GM23338 (cell line): Measurements from ENCODE around the gene YBEY. TPM values are rescaled to one million over a fixed set of nuclear protein-coding genes. Genes with fewer than 3 reads are reported as not detected.

Experiments used
- ATAC-seq: fragments of 200-7000 bp; cut with Tn5 transposase; 3 replicates; pipeline ENCODE4 v1.9.1; 2020
- DNase-seq: peaks from one replicate; pipeline ENCODE4 v3.0.0-alpha.2; 2015; ENCODE audit warnings: low spot score
- H2AFZ ChIP-seq: fragments of 200-600 bp; sonication (generic); 2 replicates; pipeline ENCODE4 v1.8.0; 2016; ENCODE audit warnings: antibody characterized with exemption, mild to moderate bottlenecking, moderate library complexity
- H3F3A ChIP-seq: fragments of 200-600 bp; sonication (generic); replicated peaks from 2 replicates; pipeline ENCODE4 v1.8.0; 2017; ENCODE audit warnings: antibody characterized with exemption, mixed run types, low read depth
- H3K27ac ChIP-seq: fragments of 200-600 bp; sonication (generic); 2 replicates; pipeline ENCODE4 v1.6.1; 2016; ENCODE audit warnings: low read depth
- H3K27me3 ChIP-seq: fragments of 200-600 bp; sonication (generic); 2 replicates; pipeline ENCODE4 v1.8.0; 2016; ENCODE audit warnings: mild to moderate bottlenecking, mixed run types, moderate library complexity; ENCODE audit not compliant: insufficient read depth
- H3K36me3 ChIP-seq: fragments of 200-600 bp; sonication (generic); 2 replicates; pipeline ENCODE4 v1.8.0; 2016; ENCODE audit warnings: mild to moderate bottlenecking; ENCODE audit not compliant: insufficient read depth
- H3K4me1 ChIP-seq: fragments of 200-600 bp; sonication (generic); 2 replicates; pipeline ENCODE4 v1.8.0; 2016; ENCODE audit warnings: mild to moderate bottlenecking, moderate library complexity; ENCODE audit not compliant: insufficient read depth
- H3K4me2 ChIP-seq: fragments of 200-600 bp; sonication (generic); 2 replicates; pipeline ENCODE4 v1.7.1; 2017; ENCODE audit warnings: mixed run types
- H3K4me3 ChIP-seq: fragments of 200-600 bp; sonication (generic); 2 replicates; pipeline ENCODE4 v1.6.1; 2016; ENCODE audit warnings: mixed run types
- H3K79me2 ChIP-seq: fragments of 200-600 bp; sonication (generic); replicated peaks from 2 replicates; pipeline ENCODE4 v1.8.0; 2017; ENCODE audit warnings: mild to moderate bottlenecking; ENCODE audit not compliant: insufficient read depth
- H3K9me2 ChIP-seq: fragments of 200-600 bp; sonication (generic); 2 replicates; pipeline ENCODE4 v1.8.0; 2017; ENCODE audit not compliant: insufficient read depth
- H4K20me1 ChIP-seq: fragments of 200-600 bp; sonication (generic); replicated peaks from 2 replicates; pipeline ENCODE4 v1.8.0; 2017; ENCODE audit warnings: mild to moderate bottlenecking; ENCODE audit not compliant: insufficient read depth
- H3K27ac Mint-ChIP-seq: 2 replicates; pipeline ENCODE4 v1.8.0; 2020; ENCODE audit warnings: inconsistent platforms, mild to moderate bottlenecking, moderate library complexity, mixed read lengths
- H3K27me3 Mint-ChIP-seq: 3 replicates; pipeline ENCODE4 v1.8.0; 2022; ENCODE audit warnings: low read depth, mild to moderate bottlenecking, moderate library complexity, mixed read lengths, inconsistent platforms; ENCODE audit not compliant: insufficient read depth, poor library complexity
- H3K36me3 Mint-ChIP-seq: 3 replicates; pipeline ENCODE4 v1.8.0; 2021; ENCODE audit warnings: low read depth, mild to moderate bottlenecking, inconsistent platforms, moderate library complexity, mixed read lengths
- H3K4me1 Mint-ChIP-seq: 3 replicates; pipeline ENCODE4 v1.8.0; 2020; ENCODE audit warnings: mild to moderate bottlenecking, inconsistent platforms, mixed read lengths
- H3K4me3 Mint-ChIP-seq: 3 replicates; pipeline ENCODE4 v1.8.0; 2021; ENCODE audit warnings: moderate library complexity, mild to moderate bottlenecking, inconsistent platforms, mixed read lengths
- H3K9me3 Mint-ChIP-seq: 3 replicates; pipeline ENCODE4 v1.8.0; 2020; ENCODE audit warnings: moderate library complexity, mild to moderate bottlenecking, inconsistent platforms, mixed read lengths
- CREB1 ChIP-seq: fragments of 250-450 bp; sonication (Bioruptor Pico); IDR thresholded peaks from 2 replicates; pipeline ENCODE4 v1.5.0; 2020; ENCODE audit warnings: low read depth, mild to moderate bottlenecking, moderate library complexity
- CTCF ChIP-seq, 2 experiments: fragments of 200-600 bp in 1 of 2; sonication (generic) in 1 of 2; conservative IDR thresholded peaks; 2 replicates each; pipeline versions ENCODE4 v1.5.1 to v1.6.1; 2016 to 2017; ENCODE audit warnings: antibody characterized with exemption in 2 of 2, low read depth in 2 of 2, mild to moderate bottlenecking in 2 of 2, moderate library complexity in 1 of 2
- EZH2 ChIP-seq: fragments of 200-600 bp; sonication (generic); IDR thresholded peaks from one replicate; pipeline ENCODE4 v1.8.0; 2017; ENCODE audit warnings: antibody characterized with exemption, mild to moderate bottlenecking, low read depth; ENCODE audit not compliant: unreplicated experiment
- EZH2phosphoT487 ChIP-seq: fragments of 200-600 bp; sonication (generic); IDR thresholded peaks from one replicate; pipeline ENCODE4 v1.8.1; 2018; ENCODE audit warnings: antibody characterized with exemption; ENCODE audit not compliant: unreplicated experiment
- JUNB ChIP-seq: IDR thresholded peaks from one replicate; pipeline ENCODE4 v1.6.1; 2016; ENCODE audit warnings: antibody characterized with exemption; ENCODE audit not compliant: unreplicated experiment
- NANOG ChIP-seq: IDR thresholded peaks from 2 replicates; pipeline ENCODE4 v1.6.1; 2016; ENCODE audit warnings: antibody characterized with exemption, borderline replicate concordance
- POLR2AphosphoS5 ChIP-seq: IDR thresholded peaks from 2 replicates; pipeline ENCODE4 v1.6.1; 2016; ENCODE audit warnings: antibody characterized with exemption, low read depth
- STAT1 ChIP-seq: IDR thresholded peaks from one replicate; pipeline ENCODE4 v1.6.1; 2016; ENCODE audit warnings: antibody characterized with exemption; ENCODE audit not compliant: unreplicated experiment
- ZNF114 ChIP-seq: fragments of 250-450 bp; sonication (Bioruptor Pico); IDR thresholded peaks from 2 replicates; pipeline ENCODE4 v1.5.0; 2020; ENCODE audit warnings: mild to moderate bottlenecking, moderate library complexity
- ZNF331 ChIP-seq: fragments of 250-450 bp; sonication (Bioruptor Pico); IDR thresholded peaks from 2 replicates; pipeline ENCODE4 v1.5.0; 2020; ENCODE audit warnings: low read depth, mild to moderate bottlenecking, moderate library complexity
- polyA plus RNA-seq: library from polyadenylated mRNA; unstranded; fragments of >200 nt; fragmentation: Nextera tagmentation; extraction: Ambion mirVana; gene quantifications from 2 replicates; pipeline ENCODE4 v1.2.1, GENCODE V29; 2016
- total RNA-seq: library from RNA; depleted of rRNA; stranded (reverse); fragments of >200 nt; shearing (Covaris generic); gene quantifications from 2 replicates; pipeline ENCODE4 v1.2.3, GENCODE V29; 2014
- TF ChIP-seq, protein P1 (sequence below): IDR thresholded peaks from one replicate; pipeline ENCODE4 v1.6.1; 2018; ENCODE audit warnings: antibody characterized with exemption; ENCODE audit not compliant: unreplicated experiment
- TF ChIP-seq, protein P2 (sequence below): IDR thresholded peaks from 2 replicates; pipeline ENCODE4 v1.6.1; 2016; ENCODE audit warnings: antibody characterized with exemption
- TF ChIP-seq, protein P3 (sequence below): fragments of 250-450 bp; sonication (Bioruptor Pico); IDR thresholded peaks from 2 replicates; pipeline ENCODE4 v1.5.0; 2020; ENCODE audit warnings: mild to moderate bottlenecking, moderate library complexity

The YBEY gene
- total and polyA plus RNA-seq, 2 experiments from 2014 or later, result 28.1 to 31.8 TPM

DNA sequence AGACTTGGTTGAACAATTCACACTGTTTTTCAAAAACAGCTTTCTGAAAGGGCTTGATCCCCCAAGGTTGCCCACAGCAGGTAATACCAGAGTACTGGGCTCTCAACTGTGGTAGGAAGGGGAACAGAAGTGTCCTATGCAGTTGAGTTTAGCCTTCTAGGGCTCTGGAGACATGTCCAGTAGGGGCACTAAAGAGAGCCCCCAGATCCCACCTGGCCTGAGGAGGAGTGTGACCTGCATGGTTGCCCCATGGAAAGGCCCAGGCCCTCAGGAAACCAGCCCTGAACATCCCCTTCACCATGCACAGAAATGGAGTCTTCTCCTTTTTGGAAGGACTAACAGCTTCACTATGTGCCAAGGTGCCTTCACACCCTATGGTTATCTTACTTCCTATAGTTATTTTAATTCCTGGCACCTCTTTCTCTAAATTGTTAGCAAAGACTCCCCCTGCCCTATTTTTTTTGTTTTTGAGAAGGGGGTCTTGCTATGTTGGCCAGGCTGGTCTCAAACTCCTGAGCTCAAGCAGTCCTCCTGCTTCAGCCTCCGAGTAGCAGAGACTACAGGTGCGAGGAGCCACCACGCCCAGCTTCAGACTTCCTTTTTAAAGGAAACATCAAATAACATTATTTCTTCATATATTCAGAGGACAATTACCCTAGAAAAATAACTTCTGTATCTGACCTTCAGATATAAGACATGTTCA is 40.8 kb upstream of the YBEY start:
- Mint-ChIP-seq H3K4me3 (no peak overlapping the region), H3K27ac (no peak overlapping the region), H3K4me1 (no peaks in the 10 kb centered on the region), H3K27me3 (peaks cover 8% of the 10 kb centered on the region), H3K36me3 (peaks cover 93% of the 10 kb centered on the region), H3K9me3 (no peaks in the 10 kb centered on the region)
- Histone ChIP-seq H3K4me1 (no peaks in the 10 kb centered on the region), H3K79me2 (no peaks in the 10 kb centered on the region), H3K4me2 (no peak overlapping the region), H2AFZ (no peak overlapping the region), H3K27me3 (no peaks in the 10 kb centered on the region), H4K20me1 (peaks cover 25% of the 10 kb centered on the region), H3K36me3 (peaks cover 62% of the 10 kb centered on the region), H3K9me2 (no peaks in the 10 kb centered on the region), H3K4me3 (no peak overlapping the region), H3F3A (peaks cover 24% of the 10 kb centered on the region), H3K27ac (no peak overlapping the region)
- ATAC-seq (peak; percentile 30; the same call in 1 of the 3 replicates), DNase-seq (no peak)
- TF ChIP-seq CTCF (conservative IDR thresholded peaks at IDR 0.05; ENCODE audit: low read depth in 2 of 2) (no peak), STAT1 (no peak), EZH2 (no peak), CREB1 (no peak), JUNB (no peak), ZNF114 (no peak), EZH2phosphoT487 (no peak), ZNF331 (no peak), POLR2AphosphoS5 (no peak), NANOG (no peak)
- TF ChIP-seq, protein P1, sequence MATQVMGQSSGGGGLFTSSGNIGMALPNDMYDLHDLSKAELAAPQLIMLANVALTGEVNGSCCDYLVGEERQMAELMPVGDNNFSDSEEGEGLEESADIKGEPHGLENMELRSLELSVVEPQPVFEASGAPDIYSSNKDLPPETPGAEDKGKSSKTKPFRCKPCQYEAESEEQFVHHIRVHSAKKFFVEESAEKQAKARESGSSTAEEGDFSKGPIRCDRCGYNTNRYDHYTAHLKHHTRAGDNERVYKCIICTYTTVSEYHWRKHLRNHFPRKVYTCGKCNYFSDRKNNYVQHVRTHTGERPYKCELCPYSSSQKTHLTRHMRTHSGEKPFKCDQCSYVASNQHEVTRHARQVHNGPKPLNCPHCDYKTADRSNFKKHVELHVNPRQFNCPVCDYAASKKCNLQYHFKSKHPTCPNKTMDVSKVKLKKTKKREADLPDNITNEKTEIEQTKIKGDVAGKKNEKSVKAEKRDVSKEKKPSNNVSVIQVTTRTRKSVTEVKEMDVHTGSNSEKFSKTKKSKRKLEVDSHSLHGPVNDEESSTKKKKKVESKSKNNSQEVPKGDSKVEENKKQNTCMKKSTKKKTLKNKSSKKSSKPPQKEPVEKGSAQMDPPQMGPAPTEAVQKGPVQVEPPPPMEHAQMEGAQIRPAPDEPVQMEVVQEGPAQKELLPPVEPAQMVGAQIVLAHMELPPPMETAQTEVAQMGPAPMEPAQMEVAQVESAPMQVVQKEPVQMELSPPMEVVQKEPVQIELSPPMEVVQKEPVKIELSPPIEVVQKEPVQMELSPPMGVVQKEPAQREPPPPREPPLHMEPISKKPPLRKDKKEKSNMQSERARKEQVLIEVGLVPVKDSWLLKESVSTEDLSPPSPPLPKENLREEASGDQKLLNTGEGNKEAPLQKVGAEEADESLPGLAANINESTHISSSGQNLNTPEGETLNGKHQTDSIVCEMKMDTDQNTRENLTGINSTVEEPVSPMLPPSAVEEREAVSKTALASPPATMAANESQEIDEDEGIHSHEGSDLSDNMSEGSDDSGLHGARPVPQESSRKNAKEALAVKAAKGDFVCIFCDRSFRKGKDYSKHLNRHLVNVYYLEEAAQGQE, result no peak
- TF ChIP-seq, protein P2, sequence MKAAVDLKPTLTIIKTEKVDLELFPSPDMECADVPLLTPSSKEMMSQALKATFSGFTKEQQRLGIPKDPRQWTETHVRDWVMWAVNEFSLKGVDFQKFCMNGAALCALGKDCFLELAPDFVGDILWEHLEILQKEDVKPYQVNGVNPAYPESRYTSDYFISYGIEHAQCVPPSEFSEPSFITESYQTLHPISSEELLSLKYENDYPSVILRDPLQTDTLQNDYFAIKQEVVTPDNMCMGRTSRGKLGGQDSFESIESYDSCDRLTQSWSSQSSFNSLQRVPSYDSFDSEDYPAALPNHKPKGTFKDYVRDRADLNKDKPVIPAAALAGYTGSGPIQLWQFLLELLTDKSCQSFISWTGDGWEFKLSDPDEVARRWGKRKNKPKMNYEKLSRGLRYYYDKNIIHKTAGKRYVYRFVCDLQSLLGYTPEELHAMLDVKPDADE, result no peak
- TF ChIP-seq, protein P3, sequence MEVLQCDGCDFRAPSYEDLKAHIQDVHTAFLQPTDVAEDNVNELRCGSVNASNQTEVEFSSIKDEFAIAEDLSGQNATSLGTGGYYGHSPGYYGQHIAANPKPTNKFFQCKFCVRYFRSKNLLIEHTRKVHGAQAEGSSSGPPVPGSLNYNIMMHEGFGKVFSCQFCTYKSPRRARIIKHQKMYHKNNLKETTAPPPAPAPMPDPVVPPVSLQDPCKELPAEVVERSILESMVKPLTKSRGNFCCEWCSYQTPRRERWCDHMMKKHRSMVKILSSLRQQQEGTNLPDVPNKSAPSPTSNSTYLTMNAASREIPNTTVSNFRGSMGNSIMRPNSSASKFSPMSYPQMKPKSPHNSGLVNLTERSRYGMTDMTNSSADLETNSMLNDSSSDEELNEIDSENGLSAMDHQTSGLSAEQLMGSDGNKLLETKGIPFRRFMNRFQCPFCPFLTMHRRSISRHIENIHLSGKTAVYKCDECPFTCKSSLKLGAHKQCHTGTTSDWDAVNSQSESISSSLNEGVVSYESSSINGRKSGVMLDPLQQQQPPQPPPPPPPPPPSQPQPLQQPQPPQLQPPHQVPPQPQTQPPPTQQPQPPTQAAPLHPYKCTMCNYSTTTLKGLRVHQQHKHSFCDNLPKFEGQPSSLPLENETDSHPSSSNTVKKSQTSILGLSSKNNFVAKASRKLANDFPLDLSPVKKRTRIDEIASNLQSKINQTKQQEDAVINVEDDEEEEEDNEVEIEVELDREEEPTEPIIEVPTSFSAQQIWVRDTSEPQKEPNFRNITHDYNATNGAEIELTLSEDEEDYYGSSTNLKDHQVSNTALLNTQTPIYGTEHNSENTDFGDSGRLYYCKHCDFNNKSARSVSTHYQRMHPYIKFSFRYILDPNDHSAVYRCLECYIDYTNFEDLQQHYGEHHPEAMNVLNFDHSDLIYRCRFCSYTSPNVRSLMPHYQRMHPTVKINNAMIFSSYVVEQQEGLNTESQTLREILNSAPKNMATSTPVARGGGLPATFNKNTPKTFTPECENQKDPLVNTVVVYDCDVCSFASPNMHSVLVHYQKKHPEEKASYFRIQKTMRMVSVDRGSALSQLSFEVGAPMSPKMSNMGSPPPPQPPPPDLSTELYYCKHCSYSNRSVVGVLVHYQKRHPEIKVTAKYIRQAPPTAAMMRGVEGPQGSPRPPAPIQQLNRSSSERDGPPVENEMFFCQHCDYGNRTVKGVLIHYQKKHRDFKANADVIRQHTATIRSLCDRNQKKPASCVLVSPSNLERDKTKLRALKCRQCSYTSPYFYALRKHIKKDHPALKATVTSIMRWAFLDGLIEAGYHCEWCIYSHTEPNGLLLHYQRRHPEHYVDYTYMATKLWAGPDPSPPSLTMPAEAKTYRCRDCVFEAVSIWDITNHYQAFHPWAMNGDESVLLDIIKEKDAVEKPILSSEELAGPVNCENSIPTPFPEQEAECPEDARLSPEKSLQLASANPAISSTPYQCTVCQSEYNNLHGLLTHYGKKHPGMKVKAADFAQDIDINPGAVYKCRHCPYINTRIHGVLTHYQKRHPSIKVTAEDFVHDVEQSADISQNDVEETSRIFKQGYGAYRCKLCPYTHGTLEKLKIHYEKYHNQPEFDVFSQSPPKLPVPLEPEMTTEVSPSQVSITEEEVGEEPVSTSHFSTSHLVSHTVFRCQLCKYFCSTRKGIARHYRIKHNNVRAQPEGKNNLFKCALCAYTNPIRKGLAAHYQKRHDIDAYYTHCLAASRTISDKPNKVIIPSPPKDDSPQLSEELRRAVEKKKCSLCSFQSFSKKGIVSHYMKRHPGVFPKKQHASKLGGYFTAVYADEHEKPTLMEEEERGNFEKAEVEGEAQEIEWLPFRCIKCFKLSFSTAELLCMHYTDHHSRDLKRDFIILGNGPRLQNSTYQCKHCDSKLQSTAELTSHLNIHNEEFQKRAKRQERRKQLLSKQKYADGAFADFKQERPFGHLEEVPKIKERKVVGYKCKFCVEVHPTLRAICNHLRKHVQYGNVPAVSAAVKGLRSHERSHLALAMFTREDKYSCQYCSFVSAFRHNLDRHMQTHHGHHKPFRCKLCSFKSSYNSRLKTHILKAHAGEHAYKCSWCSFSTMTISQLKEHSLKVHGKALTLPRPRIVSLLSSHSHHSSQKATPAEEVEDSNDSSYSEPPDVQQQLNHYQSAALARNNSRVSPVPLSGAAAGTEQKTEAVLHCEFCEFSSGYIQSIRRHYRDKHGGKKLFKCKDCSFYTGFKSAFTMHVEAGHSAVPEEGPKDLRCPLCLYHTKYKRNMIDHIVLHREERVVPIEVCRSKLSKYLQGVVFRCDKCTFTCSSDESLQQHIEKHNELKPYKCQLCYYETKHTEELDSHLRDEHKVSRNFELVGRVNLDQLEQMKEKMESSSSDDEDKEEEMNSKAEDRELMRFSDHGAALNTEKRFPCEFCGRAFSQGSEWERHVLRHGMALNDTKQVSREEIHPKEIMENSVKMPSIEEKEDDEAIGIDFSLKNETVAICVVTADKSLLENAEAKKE (CRISPR knock-in tag), result no peak
